ENCODE results near the gene PPM1K. TPM values are rescaled to one million over a fixed set of nuclear protein-coding genes. Genes with fewer than 3 reads are reported as not detected.

PPM1K gene
- total and polyA plus RNA-seq, 9 of the 15 experiments (the other 6 are each of a cell fraction or from before 2014, with no cell fraction given), result 8.2 to 18.0 (median 10.5) TPM

- TF ChIP-seq POLR3G (IDR thresholded peaks at IDR 0.05; ENCODE audit: extremely low read depth, insufficient read length, insufficient replicate concordance), result no peak
- no peak for TF ChIP-seq GATAD2B (IDR thresholded peaks at IDR 0.05; ENCODE audit: borderline replicate concordance)
- no peak for TF ChIP-seq NUFIP1 (IDR thresholded peaks at IDR 0.05; ENCODE audit: partially characterized antibody)
- TF ChIP-seq, protein P1, sequence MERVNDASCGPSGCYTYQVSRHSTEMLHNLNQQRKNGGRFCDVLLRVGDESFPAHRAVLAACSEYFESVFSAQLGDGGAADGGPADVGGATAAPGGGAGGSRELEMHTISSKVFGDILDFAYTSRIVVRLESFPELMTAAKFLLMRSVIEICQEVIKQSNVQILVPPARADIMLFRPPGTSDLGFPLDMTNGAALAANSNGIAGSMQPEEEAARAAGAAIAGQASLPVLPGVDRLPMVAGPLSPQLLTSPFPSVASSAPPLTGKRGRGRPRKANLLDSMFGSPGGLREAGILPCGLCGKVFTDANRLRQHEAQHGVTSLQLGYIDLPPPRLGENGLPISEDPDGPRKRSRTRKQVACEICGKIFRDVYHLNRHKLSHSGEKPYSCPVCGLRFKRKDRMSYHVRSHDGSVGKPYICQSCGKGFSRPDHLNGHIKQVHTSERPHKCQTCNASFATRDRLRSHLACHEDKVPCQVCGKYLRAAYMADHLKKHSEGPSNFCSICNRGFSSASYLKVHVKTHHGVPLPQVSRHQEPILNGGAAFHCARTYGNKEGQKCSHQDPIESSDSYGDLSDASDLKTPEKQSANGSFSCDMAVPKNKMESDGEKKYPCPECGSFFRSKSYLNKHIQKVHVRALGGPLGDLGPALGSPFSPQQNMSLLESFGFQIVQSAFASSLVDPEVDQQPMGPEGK (CRISPR knock-in tag; IDR thresholded peaks at IDR 0.05; ENCODE audit: borderline replicate concordance), result no peak
- TF ChIP-seq TFE3 (CRISPR knock-in tag; IDR thresholded peaks at IDR 0.05), result no peak
- TF ChIP-seq MBD1 (CRISPR knock-in tag; IDR thresholded peaks at IDR 0.05), result no peak
- no peak for TF ChIP-seq FOXM1 (IDR thresholded peaks at IDR 0.05; ENCODE audit: low read depth)
- 0 out of 2 replicates have a peak, but pooled peaks have one; percentile 9 for TF ChIP-seq FOXM1 (CRISPR knock-in tag; IDR thresholded peaks at IDR 0.05; ENCODE audit: low read depth)
- TF ChIP-seq ZNF444 (CRISPR knock-in tag; IDR thresholded peaks at IDR 0.05), result no peak
- TF ChIP-seq ZNF75A (CRISPR knock-in tag; IDR thresholded peaks at IDR 0.05), result no peak
- TF ChIP-seq EWSR1 (IDR thresholded peaks at IDR 0.05; ENCODE audit: borderline replicate concordance, low read depth, partially characterized antibody), result no peak
- TF ChIP-seq ZC3H8 (IDR thresholded peaks at IDR 0.05), result no peak
- TF ChIP-seq, protein P2, sequence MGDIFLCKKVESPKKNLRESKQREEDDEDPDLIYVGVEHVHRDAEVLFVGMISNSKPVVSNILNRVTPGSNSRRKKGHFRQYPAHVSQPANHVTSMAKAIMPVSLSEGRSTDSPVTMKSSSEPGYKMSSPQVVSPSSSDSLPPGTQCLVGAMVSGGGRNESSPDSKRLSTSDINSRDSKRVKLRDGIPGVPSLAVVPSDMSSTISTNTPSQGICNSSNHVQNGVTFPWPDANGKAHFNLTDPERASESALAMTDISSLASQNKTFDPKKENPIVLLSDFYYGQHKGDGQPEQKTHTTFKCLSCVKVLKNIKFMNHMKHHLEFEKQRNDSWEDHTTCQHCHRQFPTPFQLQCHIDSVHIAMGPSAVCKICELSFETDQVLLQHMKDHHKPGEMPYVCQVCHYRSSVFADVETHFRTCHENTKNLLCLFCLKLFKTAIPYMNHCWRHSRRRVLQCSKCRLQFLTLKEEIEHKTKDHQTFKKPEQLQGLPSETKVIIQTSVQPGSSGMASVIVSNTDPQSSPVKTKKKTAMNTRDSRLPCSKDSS (IDR thresholded peaks at IDR 0.05; ENCODE audit: low read depth, partially characterized antibody), result no peak
- TF ChIP-seq, protein P3, sequence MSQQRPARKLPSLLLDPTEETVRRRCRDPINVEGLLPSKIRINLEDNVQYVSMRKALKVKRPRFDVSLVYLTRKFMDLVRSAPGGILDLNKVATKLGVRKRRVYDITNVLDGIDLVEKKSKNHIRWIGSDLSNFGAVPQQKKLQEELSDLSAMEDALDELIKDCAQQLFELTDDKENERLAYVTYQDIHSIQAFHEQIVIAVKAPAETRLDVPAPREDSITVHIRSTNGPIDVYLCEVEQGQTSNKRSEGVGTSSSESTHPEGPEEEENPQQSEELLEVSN (IDR thresholded peaks at IDR 0.05; ENCODE audit: borderline replicate concordance in 1 of 2, extremely low read depth in 1 of 2, insufficient read depth in 1 of 2, insufficient read length in 1 of 2, low read depth in 1 of 2, low read length in 1 of 2, poor library complexity in 1 of 2, severe bottlenecking in 1 of 2), result peak in 1 of 2 experiments; percentile 72
- no peak for TF ChIP-seq ZNF785 (CRISPR knock-in tag; IDR thresholded peaks at IDR 0.05)
- TF ChIP-seq JUND (IDR thresholded peaks at IDR 0.05; ENCODE audit: borderline replicate concordance, low read depth, low read length), result peak; percentile 67
- TF ChIP-seq JUND (tag; IDR thresholded peaks at IDR 0.05; ENCODE audit: borderline replicate concordance, low read depth, low read length), result peak; percentile 56; the same call in 1 of the 3 replicates
- TF ChIP-seq ZNF764 (CRISPR knock-in tag; IDR thresholded peaks at IDR 0.05; ENCODE audit: low read depth), result no peak
- TF ChIP-seq ZNF316 (IDR thresholded peaks at IDR 0.05), result peak; percentile 61
Observed at GRCh38 chr4:88284439-88285234, at the start of gene PPM1K (continued).
